Glutamatergic neuron (in vitro differentiated cells): ENCODE measurements around the gene TPST1. TPM values are rescaled to one million over a fixed set of nuclear protein-coding genes. Genes with fewer than 3 reads are reported as not detected.
"Not testable (repeated sequence)": the region's sequence is repeated elsewhere in the genome, so short reads cannot be mapped to it uniquely, and the experiment has no call there.

Source experiments
- DNase-seq: peaks from one replicate; pipeline ENCODE4 v3.0.0; 2022
- H3K27ac Mint-ChIP-seq: one replicate; pipeline ENCODE4 v1.8.0; 2020; ENCODE audit warnings: mild to moderate bottlenecking, mixed read lengths, inconsistent platforms; ENCODE audit not compliant: unreplicated experiment
- H3K27me3 Mint-ChIP-seq: one replicate; pipeline ENCODE4 v1.8.0; 2020; ENCODE audit warnings: mild to moderate bottlenecking, moderate library complexity, mixed read lengths, inconsistent platforms; ENCODE audit not compliant: unreplicated experiment
- H3K36me3 Mint-ChIP-seq: one replicate; pipeline ENCODE4 v1.8.0; 2020; ENCODE audit warnings: mild to moderate bottlenecking, mixed read lengths, inconsistent platforms; ENCODE audit not compliant: unreplicated experiment
- H3K4me1 Mint-ChIP-seq: one replicate; pipeline ENCODE4 v1.8.0; 2020; ENCODE audit warnings: mild to moderate bottlenecking, low read depth, mixed read lengths, inconsistent platforms; ENCODE audit not compliant: unreplicated experiment
- H3K4me3 Mint-ChIP-seq: one replicate; pipeline ENCODE4 v1.8.0; 2020; ENCODE audit warnings: mild to moderate bottlenecking, mixed read lengths, inconsistent platforms; ENCODE audit not compliant: unreplicated experiment
- H3K9me3 Mint-ChIP-seq: one replicate; pipeline ENCODE4 v1.8.0; 2020; ENCODE audit warnings: mild to moderate bottlenecking, moderate library complexity, mixed read lengths, inconsistent platforms; ENCODE audit not compliant: unreplicated experiment
- CTCF ChIP-seq: fragments of 200-600 bp; sonication (generic); IDR thresholded peaks from one replicate; pipeline ENCODE4 v1.5.0; 2021; ENCODE audit not compliant: partially characterized antibody, unreplicated experiment
- total RNA-seq: library from RNA; stranded (reverse); fragmentation: NEBNext Ultra II Directional; extraction: Animal tissue kit (Norgen Biotek cat#: 25700); gene quantifications from one replicate; pipeline ENCODE4 v1.2.1, GENCODE V29; 2021; ENCODE audit not compliant: unreplicated experiment

TPST1 gene
- total RNA-seq, 1 donor from 2014 or later: 41.4 TPM

GRCh38 chr7:66377045-66377444, 171.9 kb downstream of the TPST1 start:
- peaks cover 3% of the 10 kb centered on the region for H3K9me3 Mint-ChIP-seq

GRCh38 chr7:66377714-66378113, 172.6 kb downstream of the TPST1 start:
- peaks cover 3% of the 10 kb centered on the region for H3K9me3 Mint-ChIP-seq
- no peaks in the 10 kb centered on the region for H3K4me1 Mint-ChIP-seq
- no peak overlapping the region for H3K27ac Mint-ChIP-seq
- H3K4me3 Mint-ChIP-seq: no peak overlapping the region
- peaks cover 1% of the 10 kb centered on the region for H3K27me3 Mint-ChIP-seq
- TF ChIP-seq CTCF: no peak
- DNase-seq: no peak
- peaks cover 5% of the 10 kb centered on the region for H3K36me3 Mint-ChIP-seq

More at GRCh38 chr7:66377045-66377444, 171.9 kb downstream of the TPST1 start:
- no peaks in the 10 kb centered on the region for H3K4me1 Mint-ChIP-seq
- H3K27ac Mint-ChIP-seq: no peak overlapping the region
- no peak overlapping the region for H3K4me3 Mint-ChIP-seq
- H3K27me3 Mint-ChIP-seq: peaks cover 1% of the 10 kb centered on the region
- no peak for TF ChIP-seq CTCF
- no peak for DNase-seq
- H3K36me3 Mint-ChIP-seq: peaks cover 5% of the 10 kb centered on the region

- no peak for DNase-seq
- H3K27me3 Mint-ChIP-seq: peaks cover 1% of the 10 kb centered on the region
- H3K27ac Mint-ChIP-seq: no peak overlapping the region
- peaks cover 5% of the 10 kb centered on the region for H3K36me3 Mint-ChIP-seq
- no peaks in the 10 kb centered on the region for H3K4me1 Mint-ChIP-seq
- no peak for TF ChIP-seq CTCF
- H3K4me3 Mint-ChIP-seq: no peak overlapping the region
- peaks cover 3% of the 10 kb centered on the region for H3K9me3 Mint-ChIP-seq
Observed at GRCh38 chr7:66379542-66380160, 174.5 kb downstream of the TPST1 start.

- no peak overlapping the region for H3K27ac Mint-ChIP-seq
- TF ChIP-seq CTCF: no peak
Observed at GRCh38 chr7:66380272-66380888, 175.2 kb downstream of the TPST1 start.

GRCh38 chr7:66382182-66382923, 177.2 kb downstream of the TPST1 start:
- not testable (repeated sequence) for H3K4me1 Mint-ChIP-seq, H3K27me3 Mint-ChIP-seq, H3K4me3 Mint-ChIP-seq, DNase-seq, H3K27ac Mint-ChIP-seq, H3K36me3 Mint-ChIP-seq, H3K9me3 Mint-ChIP-seq

More at GRCh38 chr7:66380272-66380888, 175.2 kb downstream of the TPST1 start:
- Mint-ChIP-seq H3K4me3 (no peak overlapping the region), H3K27me3 (peaks cover 1% of the 10 kb centered on the region), H3K4me1 (no peaks in the 10 kb centered on the region), H3K9me3 (peaks cover 3% of the 10 kb centered on the region), H3K36me3 (peaks cover 5% of the 10 kb centered on the region)
- DNase-seq: no peak

- H3K9me3 Mint-ChIP-seq, H3K27me3 Mint-ChIP-seq, H3K27ac Mint-ChIP-seq, DNase-seq, H3K4me1 Mint-ChIP-seq, H3K4me3 Mint-ChIP-seq, H3K36me3 Mint-ChIP-seq: not testable (repeated sequence)
Observed at GRCh38 chr7:66385191-66385905, 180.2 kb downstream of the TPST1 start.

GRCh38 chr7:66395128-66395571, 190.0 kb downstream of the TPST1 start:
- H3K36me3 Mint-ChIP-seq, H3K4me1 Mint-ChIP-seq, H3K27me3 Mint-ChIP-seq, H3K9me3 Mint-ChIP-seq, H3K27ac Mint-ChIP-seq, H3K4me3 Mint-ChIP-seq, DNase-seq: not testable (repeated sequence)
